Chondrocyte (in vitro differentiated cells): Measurements from ENCODE around the gene GNA15. TPM values are rescaled to one million over a fixed set of nuclear protein-coding genes. Genes with fewer than 3 reads are reported as not detected.
"Not testable (repeated sequence)": the region's sequence is repeated elsewhere in the genome, so short reads cannot be mapped to it uniquely, and the experiment has no call there.

Experiments used
- DNase-seq: peaks from one replicate; pipeline ENCODE4 v3.0.0; 2021; ENCODE audit warnings: mixed read lengths, low spot score
- H3K27ac Mint-ChIP-seq: one replicate; pipeline ENCODE4 v1.8.0; 2021; ENCODE audit warnings: mild to moderate bottlenecking, moderate library complexity, mixed read lengths; ENCODE audit not compliant: unreplicated experiment
- H3K27me3 Mint-ChIP-seq: 2 replicates; pipeline ENCODE4 v1.8.0; 2021; ENCODE audit warnings: low read depth, mixed read lengths
- H3K36me3 Mint-ChIP-seq: 2 replicates; pipeline ENCODE4 v1.8.0; 2021; ENCODE audit warnings: low read depth, mixed read lengths
- H3K4me1 Mint-ChIP-seq: 2 replicates; pipeline ENCODE4 v1.8.0; 2021; ENCODE audit warnings: low read depth, mild to moderate bottlenecking, mixed read lengths
- H3K4me3 Mint-ChIP-seq: one replicate; pipeline ENCODE4 v1.8.0; 2021; ENCODE audit warnings: mild to moderate bottlenecking, moderate library complexity, mixed read lengths; ENCODE audit not compliant: unreplicated experiment
- H3K9me3 Mint-ChIP-seq: 2 replicates; pipeline ENCODE4 v1.8.0; 2021; ENCODE audit warnings: low read depth, mixed read lengths
- CTCF ChIP-seq: fragments of 200-600 bp; sonication (generic); IDR thresholded peaks from 2 replicates; pipeline ENCODE4 v1.5.0; 2021; ENCODE audit warnings: antibody characterized with exemption, mild to moderate bottlenecking, moderate library complexity
- total RNA-seq: library from RNA; stranded (reverse); gene quantifications from 3 replicates; pipeline ENCODE4 v1.2.1, GENCODE V29; 2021

The GNA15 gene
- total RNA-seq, 1 donor from 2014 or later, result not detected

- Mint-ChIP-seq H3K27ac (no peak overlapping the region), H3K27me3 (no peaks in the 10 kb centered on the region), H3K4me3 (no peak overlapping the region), H3K36me3 (peaks cover 6% of the 10 kb centered on the region), H3K4me1 (peaks cover 17% of the 10 kb centered on the region), H3K9me3 (no peaks in the 10 kb centered on the region)
- TF ChIP-seq CTCF, result no peak
- peak; percentile 75 for DNase-seq
Observed at GRCh38 chr19:3190921-3191805, 55.3 kb downstream of the GNA15 start.

GRCh38 chr19:3191806-3192104, 55.9 kb downstream of the GNA15 start:
- H3K27me3 Mint-ChIP-seq, H3K4me3 Mint-ChIP-seq, H3K36me3 Mint-ChIP-seq, H3K9me3 Mint-ChIP-seq, H3K27ac Mint-ChIP-seq: not testable (repeated sequence)
- H3K4me1 Mint-ChIP-seq, result peaks cover 14% of the 10 kb centered on the region
- DNase-seq, result peak; percentile 56

- Mint-ChIP-seq H3K4me1 (peaks cover 9% of the 10 kb centered on the region), H3K27me3 (no peaks in the 10 kb centered on the region), H3K9me3 (no peaks in the 10 kb centered on the region), H3K4me3 (no peak overlapping the region), H3K36me3 (peaks cover 6% of the 10 kb centered on the region), H3K27ac (no peak overlapping the region)
- TF ChIP-seq CTCF, result no peak
- DNase-seq, result peak; percentile 85
Observed at GRCh38 chr19:3192228-3192635, 56.4 kb downstream of the GNA15 start.

GRCh38 chr19:3192684-3193083, 56.9 kb downstream of the GNA15 start:
- H3K27ac Mint-ChIP-seq, result no peak overlapping the region

GRCh38 chr19:3193256-3194105, 57.6 kb downstream of the GNA15 start:
- no peaks in the 10 kb centered on the region for H3K9me3 Mint-ChIP-seq
- no peak overlapping the region for H3K27ac Mint-ChIP-seq
- H3K27me3 Mint-ChIP-seq, result no peaks in the 10 kb centered on the region
- no peak overlapping the region for H3K4me3 Mint-ChIP-seq
- TF ChIP-seq CTCF, result no peak
- DNase-seq, result peak; percentile 88
- H3K36me3 Mint-ChIP-seq, result peaks cover 6% of the 10 kb centered on the region
- peaks cover under 1% of the 10 kb centered on the region for H3K4me1 Mint-ChIP-seq

More at GRCh38 chr19:3192684-3193083, 56.9 kb downstream of the GNA15 start:
- H3K36me3 Mint-ChIP-seq, result peaks cover 6% of the 10 kb centered on the region
- H3K9me3 Mint-ChIP-seq, result no peaks in the 10 kb centered on the region
- H3K4me1 Mint-ChIP-seq, result peaks cover 5% of the 10 kb centered on the region
- no peak overlapping the region for H3K4me3 Mint-ChIP-seq
- DNase-seq, result no peak
- no peak for TF ChIP-seq CTCF
- no peaks in the 10 kb centered on the region for H3K27me3 Mint-ChIP-seq
